ENCODE results near the gene TTF2. TPM values are rescaled to one million over a fixed set of nuclear protein-coding genes. Genes with fewer than 3 reads are reported as not detected.
"Not testable (repeated sequence)": the region's sequence is repeated elsewhere in the genome, so short reads cannot be mapped to it uniquely, and the experiment has no call there.

Gene TTF2
- total RNA-seq, 1 experiment from 2014 or later: 88.8 TPM

DNA sequence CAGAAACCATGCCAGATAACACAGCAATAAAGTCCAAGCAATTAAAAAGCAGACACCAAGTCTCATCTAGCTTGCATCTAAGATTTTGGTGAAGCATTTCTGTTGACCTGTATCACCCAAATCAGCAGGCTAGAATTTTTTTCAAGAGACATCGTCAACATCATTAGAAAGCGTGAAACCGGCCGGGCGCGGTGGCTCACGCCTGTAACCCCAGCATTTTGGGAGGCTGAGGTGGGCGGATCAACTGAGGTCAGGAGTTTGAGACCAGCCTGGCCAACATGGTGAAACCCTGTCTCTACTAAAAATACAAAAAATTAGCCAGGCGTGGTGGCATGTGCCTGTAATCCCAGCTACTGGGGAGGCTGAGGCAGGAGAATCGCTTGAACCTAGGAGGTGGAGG is 59.0 kb downstream of the TTF2 start:
- not testable (repeated sequence) for H3K4me3 Mint-ChIP-seq; ATAC-seq; H3K27me3 Mint-ChIP-seq (ENCODE audit: low read depth); H3K27ac Mint-ChIP-seq; DNase-seq (ENCODE audit: low spot score); H3K9me3 Mint-ChIP-seq
- H3K4me1 Mint-ChIP-seq: peaks cover 13% of the 10 kb centered on the region
- peaks cover 35% of the 10 kb centered on the region for H3K36me3 Mint-ChIP-seq
- ChIA-PET POLR2A (interaction anchor here (0.9 kb wide), 1 partner anchor 165 kb away, joined by 3 read pairs; no protein-coding TSS in a partner anchor), CTCF (interaction anchor here (3.0 kb wide), 1 partner anchor 9 kb away, joined by 16 read pairs; no protein-coding TSS in a partner anchor)

DNA sequence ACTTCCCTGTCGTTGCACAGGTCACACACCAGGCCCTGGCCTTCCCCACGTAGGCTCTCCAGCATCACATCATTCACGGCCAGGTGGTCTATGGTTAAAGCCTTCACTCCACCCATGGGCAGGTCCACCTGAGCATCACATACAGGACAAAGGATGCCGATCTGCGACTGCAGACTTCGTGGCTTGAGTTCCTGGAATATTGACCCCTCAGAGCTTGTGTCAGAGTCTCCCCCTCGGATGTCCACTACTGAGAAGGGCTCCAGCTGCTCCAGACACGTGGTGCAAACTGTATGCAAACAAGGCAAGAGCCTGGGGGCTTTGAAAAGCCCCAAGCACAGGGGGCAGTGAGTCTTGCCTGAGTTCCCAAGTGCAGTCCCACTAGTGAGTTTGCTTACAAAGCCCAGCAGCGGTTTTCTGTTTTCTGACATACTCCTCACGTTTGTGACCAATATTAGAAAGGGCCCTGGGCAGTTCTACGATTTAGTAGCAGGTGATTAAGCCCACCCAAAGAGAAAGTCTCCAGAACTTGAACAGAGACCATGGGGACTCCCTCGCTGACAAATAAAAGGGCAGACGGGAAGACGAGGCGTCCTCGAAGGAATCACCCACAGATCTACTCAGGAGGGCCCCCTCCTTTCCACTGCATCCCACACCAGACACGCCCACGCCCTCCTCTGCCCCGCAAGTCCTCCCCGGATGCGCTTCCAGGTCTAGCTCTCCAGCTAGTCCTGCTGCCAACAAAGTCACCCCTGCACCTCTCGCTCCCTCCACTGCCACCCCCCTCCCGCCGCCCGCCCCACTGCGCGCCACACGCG is 60.9 kb downstream of the TTF2 start:
- Mint-ChIP-seq H3K9me3 (no peaks in the 10 kb centered on the region), H3K27ac (peak overlapping the region; percentile 31; the same call in 1 of the 2 replicates), H3K4me1 (peaks cover 13% of the 10 kb centered on the region), H3K27me3 (ENCODE audit: low read depth) (no peaks in the 10 kb centered on the region), H3K4me3 (peak overlapping the region; percentile 80), H3K36me3 (peaks cover 19% of the 10 kb centered on the region)
- TF ChIP-seq, protein P1, sequence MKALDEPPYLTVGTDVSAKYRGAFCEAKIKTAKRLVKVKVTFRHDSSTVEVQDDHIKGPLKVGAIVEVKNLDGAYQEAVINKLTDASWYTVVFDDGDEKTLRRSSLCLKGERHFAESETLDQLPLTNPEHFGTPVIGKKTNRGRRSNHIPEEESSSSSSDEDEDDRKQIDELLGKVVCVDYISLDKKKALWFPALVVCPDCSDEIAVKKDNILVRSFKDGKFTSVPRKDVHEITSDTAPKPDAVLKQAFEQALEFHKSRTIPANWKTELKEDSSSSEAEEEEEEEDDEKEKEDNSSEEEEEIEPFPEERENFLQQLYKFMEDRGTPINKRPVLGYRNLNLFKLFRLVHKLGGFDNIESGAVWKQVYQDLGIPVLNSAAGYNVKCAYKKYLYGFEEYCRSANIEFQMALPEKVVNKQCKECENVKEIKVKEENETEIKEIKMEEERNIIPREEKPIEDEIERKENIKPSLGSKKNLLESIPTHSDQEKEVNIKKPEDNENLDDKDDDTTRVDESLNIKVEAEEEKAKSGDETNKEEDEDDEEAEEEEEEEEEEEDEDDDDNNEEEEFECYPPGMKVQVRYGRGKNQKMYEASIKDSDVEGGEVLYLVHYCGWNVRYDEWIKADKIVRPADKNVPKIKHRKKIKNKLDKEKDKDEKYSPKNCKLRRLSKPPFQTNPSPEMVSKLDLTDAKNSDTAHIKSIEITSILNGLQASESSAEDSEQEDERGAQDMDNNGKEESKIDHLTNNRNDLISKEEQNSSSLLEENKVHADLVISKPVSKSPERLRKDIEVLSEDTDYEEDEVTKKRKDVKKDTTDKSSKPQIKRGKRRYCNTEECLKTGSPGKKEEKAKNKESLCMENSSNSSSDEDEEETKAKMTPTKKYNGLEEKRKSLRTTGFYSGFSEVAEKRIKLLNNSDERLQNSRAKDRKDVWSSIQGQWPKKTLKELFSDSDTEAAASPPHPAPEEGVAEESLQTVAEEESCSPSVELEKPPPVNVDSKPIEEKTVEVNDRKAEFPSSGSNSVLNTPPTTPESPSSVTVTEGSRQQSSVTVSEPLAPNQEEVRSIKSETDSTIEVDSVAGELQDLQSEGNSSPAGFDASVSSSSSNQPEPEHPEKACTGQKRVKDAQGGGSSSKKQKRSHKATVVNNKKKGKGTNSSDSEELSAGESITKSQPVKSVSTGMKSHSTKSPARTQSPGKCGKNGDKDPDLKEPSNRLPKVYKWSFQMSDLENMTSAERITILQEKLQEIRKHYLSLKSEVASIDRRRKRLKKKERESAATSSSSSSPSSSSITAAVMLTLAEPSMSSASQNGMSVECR (CRISPR knock-in tag; IDR thresholded peaks at IDR 0.05; ENCODE audit: borderline replicate concordance): no peak
- TF ChIP-seq, protein P2, sequence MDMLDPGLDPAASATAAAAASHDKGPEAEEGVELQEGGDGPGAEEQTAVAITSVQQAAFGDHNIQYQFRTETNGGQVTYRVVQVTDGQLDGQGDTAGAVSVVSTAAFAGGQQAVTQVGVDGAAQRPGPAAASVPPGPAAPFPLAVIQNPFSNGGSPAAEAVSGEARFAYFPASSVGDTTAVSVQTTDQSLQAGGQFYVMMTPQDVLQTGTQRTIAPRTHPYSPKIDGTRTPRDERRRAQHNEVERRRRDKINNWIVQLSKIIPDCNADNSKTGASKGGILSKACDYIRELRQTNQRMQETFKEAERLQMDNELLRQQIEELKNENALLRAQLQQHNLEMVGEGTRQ (CRISPR knock-in tag; IDR thresholded peaks at IDR 0.05): peak; percentile 46; the same call in 1 of the 2 replicates
- TF ChIP-seq, protein P3, sequence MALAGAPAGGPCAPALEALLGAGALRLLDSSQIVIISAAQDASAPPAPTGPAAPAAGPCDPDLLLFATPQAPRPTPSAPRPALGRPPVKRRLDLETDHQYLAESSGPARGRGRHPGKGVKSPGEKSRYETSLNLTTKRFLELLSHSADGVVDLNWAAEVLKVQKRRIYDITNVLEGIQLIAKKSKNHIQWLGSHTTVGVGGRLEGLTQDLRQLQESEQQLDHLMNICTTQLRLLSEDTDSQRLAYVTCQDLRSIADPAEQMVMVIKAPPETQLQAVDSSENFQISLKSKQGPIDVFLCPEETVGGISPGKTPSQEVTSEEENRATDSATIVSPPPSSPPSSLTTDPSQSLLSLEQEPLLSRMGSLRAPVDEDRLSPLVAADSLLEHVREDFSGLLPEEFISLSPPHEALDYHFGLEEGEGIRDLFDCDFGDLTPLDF (CRISPR knock-in tag; IDR thresholded peaks at IDR 0.05): no peak
- ChIA-PET CTCF (interaction anchor here (0.6 to 5.3 kb wide), 5 partner anchors 8 to 165 kb away, joined by 3 to 63 read pairs (median 11); partner anchors contain the start of gene TTF2), POLR2A (interaction anchor here (1.4 kb wide), 1 partner anchor 61 kb away, joined by 4 read pairs; the partner anchor contains the start of gene TTF2)
- no peak for DNase-seq (ENCODE audit: low spot score)
- ATAC-seq: peak; percentile 21

DNA sequence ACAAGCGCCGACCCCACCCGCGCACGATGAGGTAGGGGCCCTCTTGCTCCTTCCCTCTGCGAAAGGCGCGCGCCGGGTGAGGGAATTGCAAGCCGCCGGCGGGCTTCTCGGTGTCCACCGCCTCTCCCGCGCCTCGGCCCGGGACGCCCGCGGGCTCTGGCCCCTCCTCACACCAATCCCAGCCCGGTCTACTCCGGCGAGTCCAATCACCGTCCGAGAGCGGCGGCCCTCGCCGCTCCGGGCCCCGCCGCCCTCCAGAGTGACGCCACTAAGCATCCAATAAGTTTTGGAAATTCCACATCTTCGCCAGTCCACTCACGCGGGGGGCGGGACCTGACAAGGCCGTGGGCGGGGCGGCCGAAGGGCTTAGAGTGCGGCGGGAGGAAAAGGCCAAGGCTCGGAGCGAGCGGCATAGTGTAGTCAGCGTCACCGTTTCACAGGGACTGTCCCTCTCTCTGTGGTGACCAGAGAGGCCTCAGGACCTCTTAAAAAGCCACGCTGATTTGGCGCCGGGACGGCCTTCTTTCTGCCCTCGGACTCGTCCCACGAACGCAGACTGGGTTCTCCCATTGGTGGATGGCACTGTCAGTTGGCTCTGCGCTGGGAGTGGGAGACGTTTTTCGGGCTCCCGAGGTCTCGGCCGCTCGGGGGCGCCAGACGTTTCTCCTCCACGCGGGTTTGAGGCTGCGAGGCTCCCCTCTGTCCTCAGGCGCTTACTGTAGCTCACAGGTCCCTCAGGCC is 61.6 kb downstream of the TTF2 start, which contains the start of gene TRIM45:
Gene TRIM45 (minus strand): TSS at position 161 of the 741 bp plus-strand sequence. CDS start 548 bp downstream, outside the sequence.
- Mint-ChIP-seq H3K4me3 (peak within 1 kb of the TSS; percentile 80), H3K9me3 (no peaks in the 10 kb centered on the region), H3K36me3 (peaks cover 13% of the 10 kb centered on the region), H3K27me3 (ENCODE audit: low read depth) (no peaks in the 10 kb centered on the region), H3K4me1 (peaks cover 13% of the 10 kb centered on the region), H3K27ac (peak within 1 kb of the TSS; percentile 83; the same call in 1 of the 2 replicates)
- CTCF ChIA-PET: interaction anchor here (0.6 to 5.3 kb wide), 7 partner anchors 11 to 164 kb away, joined by 3 to 63 read pairs (median 4); partner anchors contain the start of gene TTF2
- peak; percentile 92 for DNase-seq (ENCODE audit: low spot score)
- POLR2A ChIA-PET: interaction anchor here (1.0 kb wide), 2 partner anchors 61 to 163 kb away, joined by 4 to 5 read pairs; partner anchors contain the start of gene TTF2
- peak; percentile 95 for ATAC-seq
- TF ChIP-seq, protein P4, sequence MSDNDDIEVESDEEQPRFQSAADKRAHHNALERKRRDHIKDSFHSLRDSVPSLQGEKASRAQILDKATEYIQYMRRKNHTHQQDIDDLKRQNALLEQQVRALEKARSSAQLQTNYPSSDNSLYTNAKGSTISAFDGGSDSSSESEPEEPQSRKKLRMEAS (CRISPR knock-in tag; IDR thresholded peaks at IDR 0.05): peak; percentile 97
- TF ChIP-seq SMAD4 (CRISPR knock-in tag; IDR thresholded peaks at IDR 0.05) (0 out of 2 replicates have a peak, but pooled peaks have one; percentile 4), TEAD1 (CRISPR knock-in tag; IDR thresholded peaks at IDR 0.05) (peak; percentile 63), OVOL2 (CRISPR knock-in tag; IDR thresholded peaks at IDR 0.05; ENCODE audit: borderline replicate concordance) (no peak), NR3C1 (CRISPR knock-in tag; conservative IDR thresholded peaks at IDR 0.05; ENCODE audit: low read depth) (no peak), ZNF219 (CRISPR knock-in tag; IDR thresholded peaks at IDR 0.05; ENCODE audit: borderline replicate concordance) (0 out of 2 replicates have a peak, but pooled peaks have one; percentile 25), TP53 (CRISPR knock-in tag; IDR thresholded peaks at IDR 0.05) (no peak)
- TF ChIP-seq, protein P5, sequence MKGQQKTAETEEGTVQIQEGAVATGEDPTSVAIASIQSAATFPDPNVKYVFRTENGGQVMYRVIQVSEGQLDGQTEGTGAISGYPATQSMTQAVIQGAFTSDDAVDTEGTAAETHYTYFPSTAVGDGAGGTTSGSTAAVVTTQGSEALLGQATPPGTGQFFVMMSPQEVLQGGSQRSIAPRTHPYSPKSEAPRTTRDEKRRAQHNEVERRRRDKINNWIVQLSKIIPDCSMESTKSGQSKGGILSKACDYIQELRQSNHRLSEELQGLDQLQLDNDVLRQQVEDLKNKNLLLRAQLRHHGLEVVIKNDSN (CRISPR knock-in tag; IDR thresholded peaks at IDR 0.05): peak; percentile 49; the same call in 1 of the 2 replicates
- TF ChIP-seq, protein P6, sequence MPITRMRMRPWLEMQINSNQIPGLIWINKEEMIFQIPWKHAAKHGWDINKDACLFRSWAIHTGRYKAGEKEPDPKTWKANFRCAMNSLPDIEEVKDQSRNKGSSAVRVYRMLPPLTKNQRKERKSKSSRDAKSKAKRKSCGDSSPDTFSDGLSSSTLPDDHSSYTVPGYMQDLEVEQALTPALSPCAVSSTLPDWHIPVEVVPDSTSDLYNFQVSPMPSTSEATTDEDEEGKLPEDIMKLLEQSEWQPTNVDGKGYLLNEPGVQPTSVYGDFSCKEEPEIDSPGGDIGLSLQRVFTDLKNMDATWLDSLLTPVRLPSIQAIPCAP (CRISPR knock-in tag; IDR thresholded peaks at IDR 0.05): 0 out of 2 replicates have a peak, but pooled peaks have one; percentile 29
- TF ChIP-seq, protein P7, sequence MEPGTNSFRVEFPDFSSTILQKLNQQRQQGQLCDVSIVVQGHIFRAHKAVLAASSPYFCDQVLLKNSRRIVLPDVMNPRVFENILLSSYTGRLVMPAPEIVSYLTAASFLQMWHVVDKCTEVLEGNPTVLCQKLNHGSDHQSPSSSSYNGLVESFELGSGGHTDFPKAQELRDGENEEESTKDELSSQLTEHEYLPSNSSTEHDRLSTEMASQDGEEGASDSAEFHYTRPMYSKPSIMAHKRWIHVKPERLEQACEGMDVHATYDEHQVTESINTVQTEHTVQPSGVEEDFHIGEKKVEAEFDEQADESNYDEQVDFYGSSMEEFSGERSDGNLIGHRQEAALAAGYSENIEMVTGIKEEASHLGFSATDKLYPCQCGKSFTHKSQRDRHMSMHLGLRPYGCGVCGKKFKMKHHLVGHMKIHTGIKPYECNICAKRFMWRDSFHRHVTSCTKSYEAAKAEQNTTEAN (CRISPR knock-in tag; IDR thresholded peaks at IDR 0.05): peak; percentile 31; the same call in 1 of the 2 replicates
- TF ChIP-seq, protein P8, sequence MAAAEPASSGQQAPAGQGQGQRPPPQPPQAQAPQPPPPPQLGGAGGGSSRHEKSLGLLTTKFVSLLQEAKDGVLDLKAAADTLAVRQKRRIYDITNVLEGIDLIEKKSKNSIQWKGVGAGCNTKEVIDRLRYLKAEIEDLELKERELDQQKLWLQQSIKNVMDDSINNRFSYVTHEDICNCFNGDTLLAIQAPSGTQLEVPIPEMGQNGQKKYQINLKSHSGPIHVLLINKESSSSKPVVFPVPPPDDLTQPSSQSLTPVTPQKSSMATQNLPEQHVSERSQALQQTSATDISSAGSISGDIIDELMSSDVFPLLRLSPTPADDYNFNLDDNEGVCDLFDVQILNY (CRISPR knock-in tag; IDR thresholded peaks at IDR 0.05): 0 out of 2 replicates have a peak, but pooled peaks have one; percentile 41
- TF ChIP-seq, protein P3 (CRISPR knock-in tag; IDR thresholded peaks at IDR 0.05): no peak
